PC-9 (cell line): ENCODE results near the gene ZNF362. TPM values are rescaled to one million over a fixed set of nuclear protein-coding genes. Genes with fewer than 3 reads are reported as not detected.

Experiments
- BruUV-seq: library from RNA; stranded (reverse); fragments of 400-500 nt; replicated peaks from 2 replicates; lab custom pipeline; 2021; lab: Mats Ljungman, UMichigan
- CTCF ChIA-PET: fragments of 300-600 bp; sonication (Branson Sonifier 250); formaldehyde crosslinking; loops from one replicate; lab custom pipeline; 2022; ENCODE audit warnings: antibody characterized with exemption; lab: Charles Lee
- POLR2A ChIA-PET: fragments of 300-600 bp; sonication (Branson Sonifier 250); formaldehyde crosslinking; loops from one replicate; lab custom pipeline; 2022; ENCODE audit warnings: antibody characterized with exemption; ENCODE audit not compliant: unreplicated experiment; lab: Charles Lee
- DNase-seq, 2 experiments: peaks; one replicate each; pipeline versions ENCODE4 v3.0.0 to v3.0.0-alpha.2; 2015 to 2022; ENCODE audit warnings: mixed read lengths in 1 of 2
- H2AFZ ChIP-seq: fragments of 200-600 bp; sonication (generic); 2 replicates; pipeline ENCODE4 v1.8.1; 2017; ENCODE audit warnings: antibody characterized with exemption
- H3F3A ChIP-seq: fragments of 200-600 bp; sonication (generic); 2 replicates; pipeline ENCODE4 v1.8.1; 2017; ENCODE audit warnings: antibody characterized with exemption, mild to moderate bottlenecking, low read depth; ENCODE audit not compliant: insufficient read depth
- H3K27ac ChIP-seq: fragments of 200-600 bp; sonication (generic); 2 replicates; pipeline ENCODE4 v1.6.1; 2016; ENCODE audit warnings: mixed run types
- H3K27me3 ChIP-seq: fragments of 200-600 bp; sonication (generic); 2 replicates; pipeline ENCODE4 v1.6.1; 2016; ENCODE audit warnings: low read depth, mixed run types; ENCODE audit not compliant: insufficient read depth
- H3K36me3 ChIP-seq: fragments of 200-600 bp; sonication (generic); 2 replicates; pipeline ENCODE4 v1.6.1; 2016; ENCODE audit warnings: low read depth, mixed run types
- H3K4me1 ChIP-seq: fragments of 200-600 bp; sonication (generic); replicated peaks from 2 replicates; pipeline ENCODE4 v1.6.1; 2016; ENCODE audit warnings: mixed run types; ENCODE audit not compliant: insufficient read depth
- H3K4me2 ChIP-seq: fragments of 200-600 bp; sonication (generic); 2 replicates; pipeline ENCODE4 v1.6.1; 2017; ENCODE audit warnings: mixed run types
- H3K4me3 ChIP-seq: fragments of 200-600 bp; sonication (generic); 2 replicates; pipeline ENCODE4 v1.6.1; 2016; ENCODE audit warnings: mixed run types
- H3K79me2 ChIP-seq: fragments of 200-600 bp; sonication (generic); 2 replicates; pipeline ENCODE4 v1.6.1; 2017; ENCODE audit warnings: low read depth, mixed run types
- H3K9me2 ChIP-seq: fragments of 200-600 bp; sonication (generic); 2 replicates; pipeline ENCODE4 v1.8.1; 2017; ENCODE audit warnings: mild to moderate bottlenecking; ENCODE audit not compliant: insufficient read depth
- H3K9me3 ChIP-seq: fragments of 200-600 bp; sonication (generic); 2 replicates; pipeline ENCODE4 v1.8.1; 2016; ENCODE audit warnings: low read depth; ENCODE audit not compliant: insufficient read depth
- H4K20me1 ChIP-seq: fragments of 200-600 bp; sonication (generic); 2 replicates; pipeline ENCODE4 v1.8.1; 2017; ENCODE audit not compliant: insufficient read depth
- EZH2 ChIP-seq: fragments of 200-600 bp; sonication (generic); IDR thresholded peaks from 2 replicates; pipeline ENCODE4 v1.8.0; 2017; ENCODE audit warnings: antibody characterized with exemption, low read depth
- intact Hi-C: fragments of 100-400 bp; cut with micrococcal nuclease; formaldehyde crosslinking; loops from one replicate; pipeline ENCODE4 v1.10.0; 2022; ENCODE audit not compliant: unreplicated experiment
- total RNA-seq: library from RNA; stranded (reverse); gene quantifications from 2 replicates; pipeline ENCODE4 v1.2.3, GENCODE V29; 2021
- TF ChIP-seq, protein P1 (sequence below): fragments of 200-600 bp; sonication (generic); conservative IDR thresholded peaks from 2 replicates; pipeline ENCODE4 v1.6.1; 2017; ENCODE audit warnings: mixed run types, antibody characterized with exemption, mild to moderate bottlenecking, moderate library complexity

ZNF362 gene
- total RNA-seq, 1 experiment from 2014 or later: 33.1 TPM

DNA sequence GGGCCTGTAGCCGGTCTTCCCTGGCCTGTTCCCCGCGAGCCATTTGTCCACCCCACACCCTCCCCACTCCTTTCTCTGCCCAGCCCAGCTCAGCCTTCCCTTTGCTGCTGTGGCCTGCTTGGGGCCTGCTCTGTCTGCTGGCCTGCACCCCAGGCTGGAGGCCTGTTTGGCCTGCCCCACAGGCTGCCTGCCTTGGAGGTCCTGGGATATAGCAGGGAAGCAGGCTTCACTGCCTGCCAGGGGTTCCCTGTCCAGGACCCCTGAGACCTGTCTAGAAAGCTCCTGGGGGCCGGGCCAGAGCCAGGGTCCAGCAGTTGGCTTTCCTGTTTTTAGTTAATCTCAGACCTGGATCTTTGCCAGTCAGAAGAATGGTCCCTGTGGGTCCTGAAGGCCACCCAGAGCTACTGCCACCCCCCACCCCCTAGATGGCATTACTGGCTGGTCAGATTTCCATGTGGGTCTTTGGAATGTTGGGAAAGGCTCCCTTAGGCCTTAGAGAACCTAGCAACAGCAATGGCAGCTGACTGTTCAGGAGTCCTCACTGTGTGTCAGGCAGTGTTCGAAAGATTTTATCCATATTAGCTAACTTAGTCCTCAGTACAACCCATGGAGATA lies 7.7 kb downstream of the ZNF362 start:
- Histone ChIP-seq H3K9me3 (no peaks in the 10 kb centered on the region), H3K4me3 (no peak overlapping the region), H3K27me3 (no peaks in the 10 kb centered on the region), H4K20me1 (no peaks in the 10 kb centered on the region), H3K4me2 (no peak overlapping the region), H3K36me3 (no peaks in the 10 kb centered on the region), H3K4me1 (peaks cover 3% of the 10 kb centered on the region; the same call in 1 of the 2 replicates), H3K9me2 (no peaks in the 10 kb centered on the region), H2AFZ (no peak overlapping the region), H3K27ac (no peak overlapping the region), H3F3A (peaks cover 4% of the 10 kb centered on the region; the same call in 1 of the 2 replicates), H3K79me2 (peaks cover 24% of the 10 kb centered on the region)
- POLR2A ChIA-PET: no interaction called here
- intact Hi-C loops: no loop called here
- no peak for TF ChIP-seq EZH2
- TF ChIP-seq, protein P1, sequence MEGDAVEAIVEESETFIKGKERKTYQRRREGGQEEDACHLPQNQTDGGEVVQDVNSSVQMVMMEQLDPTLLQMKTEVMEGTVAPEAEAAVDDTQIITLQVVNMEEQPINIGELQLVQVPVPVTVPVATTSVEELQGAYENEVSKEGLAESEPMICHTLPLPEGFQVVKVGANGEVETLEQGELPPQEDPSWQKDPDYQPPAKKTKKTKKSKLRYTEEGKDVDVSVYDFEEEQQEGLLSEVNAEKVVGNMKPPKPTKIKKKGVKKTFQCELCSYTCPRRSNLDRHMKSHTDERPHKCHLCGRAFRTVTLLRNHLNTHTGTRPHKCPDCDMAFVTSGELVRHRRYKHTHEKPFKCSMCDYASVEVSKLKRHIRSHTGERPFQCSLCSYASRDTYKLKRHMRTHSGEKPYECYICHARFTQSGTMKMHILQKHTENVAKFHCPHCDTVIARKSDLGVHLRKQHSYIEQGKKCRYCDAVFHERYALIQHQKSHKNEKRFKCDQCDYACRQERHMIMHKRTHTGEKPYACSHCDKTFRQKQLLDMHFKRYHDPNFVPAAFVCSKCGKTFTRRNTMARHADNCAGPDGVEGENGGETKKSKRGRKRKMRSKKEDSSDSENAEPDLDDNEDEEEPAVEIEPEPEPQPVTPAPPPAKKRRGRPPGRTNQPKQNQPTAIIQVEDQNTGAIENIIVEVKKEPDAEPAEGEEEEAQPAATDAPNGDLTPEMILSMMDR: no peak
- CTCF ChIA-PET: no interaction called here
- DNase-seq: no peak
- BruUV-seq: no TSS peak

DNA sequence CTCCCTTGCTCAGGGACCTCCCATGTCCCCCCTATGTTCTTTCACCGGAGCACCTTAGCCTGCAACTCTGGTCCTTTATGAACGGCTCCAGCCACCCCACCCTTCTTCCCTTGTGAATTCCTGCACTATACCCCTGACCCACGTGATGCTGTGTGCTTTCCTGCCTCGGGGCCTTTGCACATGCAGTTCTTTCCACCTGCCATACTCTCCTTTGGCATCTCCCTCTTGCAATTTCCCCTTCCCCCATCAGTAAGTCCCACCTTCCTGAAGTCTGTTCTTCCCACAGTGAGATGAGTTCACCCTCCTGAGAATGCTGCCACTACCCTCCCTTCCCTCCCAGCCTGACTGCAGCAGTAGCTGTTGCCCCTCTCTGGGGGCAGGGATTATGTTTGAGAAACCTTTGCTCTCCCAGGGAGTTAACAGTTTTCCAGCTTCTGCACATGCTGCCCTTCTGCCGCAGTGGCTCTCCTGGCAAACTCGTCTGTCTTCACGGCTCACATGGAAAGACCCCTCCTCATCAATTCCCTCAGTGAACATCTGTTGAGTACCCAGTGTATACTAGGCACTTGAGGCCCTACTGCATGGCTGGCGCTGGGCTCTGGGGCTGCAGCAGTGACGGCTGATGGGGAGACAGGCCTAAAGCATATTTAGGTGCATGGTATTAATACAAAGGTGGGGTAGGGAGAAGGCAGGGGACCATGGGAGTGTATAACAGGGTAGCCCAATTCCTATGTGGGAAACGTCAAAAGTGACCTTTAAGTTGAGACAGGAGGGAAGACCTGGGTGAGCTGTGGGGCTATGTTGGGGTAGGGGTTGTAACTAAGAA lies 9.7 kb downstream of the ZNF362 start:
- Histone ChIP-seq H3K4me3 (no peak overlapping the region), H2AFZ (no peak overlapping the region), H3K4me2 (no peak overlapping the region), H3K9me3 (no peaks in the 10 kb centered on the region), H3F3A (peaks cover 4% of the 10 kb centered on the region; the same call in 1 of the 2 replicates), H3K4me1 (no peaks in the 10 kb centered on the region), H3K36me3 (no peaks in the 10 kb centered on the region), H3K27me3 (no peaks in the 10 kb centered on the region), H3K27ac (no peak overlapping the region), H3K9me2 (no peaks in the 10 kb centered on the region), H3K79me2 (peaks cover 6% of the 10 kb centered on the region; the same call in 1 of the 2 replicates), H4K20me1 (no peaks in the 10 kb centered on the region)
- no TSS peak for BruUV-seq
- intact Hi-C loops: no loop called here
- POLR2A ChIA-PET: no interaction called here
- CTCF ChIA-PET: interaction anchor here (0.7 kb wide), 1 partner anchor 85 kb away, joined by 7 read pairs; no protein-coding TSS in a partner anchor
- DNase-seq: no peak
- no peak for TF ChIP-seq EZH2
- TF ChIP-seq, protein P1: no peak

DNA sequence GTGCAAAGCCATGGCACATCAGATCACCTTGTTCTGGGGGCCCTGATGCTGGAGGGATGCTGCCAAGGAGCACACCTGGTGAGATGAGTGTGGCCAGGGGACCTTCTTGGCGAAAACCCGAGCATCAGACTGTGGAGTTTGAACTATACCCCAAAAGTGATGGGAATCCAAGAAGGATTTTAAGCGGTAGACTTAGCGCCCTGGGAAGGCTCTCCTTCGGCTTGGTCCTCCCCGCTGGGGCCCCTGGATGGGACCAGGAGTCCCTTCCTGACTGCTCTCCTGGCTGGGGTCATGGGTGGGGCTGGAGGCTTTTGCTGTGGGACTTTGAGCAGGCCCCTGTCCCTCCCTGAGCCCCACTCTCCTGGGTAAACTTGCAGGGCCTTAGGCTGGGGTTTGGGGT lies 10.5 kb downstream of the ZNF362 start:
- Histone ChIP-seq H2AFZ (no peak overlapping the region), H3K79me2 (peaks cover 1% of the 10 kb centered on the region; the same call in 1 of the 2 replicates), H3K4me1 (no peaks in the 10 kb centered on the region), H3K27ac (no peak overlapping the region), H3K27me3 (no peaks in the 10 kb centered on the region), H3K36me3 (no peaks in the 10 kb centered on the region), H3K4me2 (no peak overlapping the region), H3K9me2 (no peaks in the 10 kb centered on the region), H4K20me1 (no peaks in the 10 kb centered on the region), H3K9me3 (no peaks in the 10 kb centered on the region), H3F3A (peaks cover 4% of the 10 kb centered on the region; the same call in 1 of the 2 replicates), H3K4me3 (no peak overlapping the region)
- ChIA-PET CTCF (no interaction called here), POLR2A (no interaction called here)
- intact Hi-C loops: no loop called here
- BruUV-seq: no TSS peak
- TF ChIP-seq, protein P1: no peak
- no peak for TF ChIP-seq EZH2
- DNase-seq: no peak
